ENCODE measurements around the gene CCL3.
"Not testable (repeated sequence)": the region's sequence is repeated elsewhere in the genome, so short reads cannot be mapped to it uniquely, and the experiment has no call there.

Gene CCL3

DNA sequence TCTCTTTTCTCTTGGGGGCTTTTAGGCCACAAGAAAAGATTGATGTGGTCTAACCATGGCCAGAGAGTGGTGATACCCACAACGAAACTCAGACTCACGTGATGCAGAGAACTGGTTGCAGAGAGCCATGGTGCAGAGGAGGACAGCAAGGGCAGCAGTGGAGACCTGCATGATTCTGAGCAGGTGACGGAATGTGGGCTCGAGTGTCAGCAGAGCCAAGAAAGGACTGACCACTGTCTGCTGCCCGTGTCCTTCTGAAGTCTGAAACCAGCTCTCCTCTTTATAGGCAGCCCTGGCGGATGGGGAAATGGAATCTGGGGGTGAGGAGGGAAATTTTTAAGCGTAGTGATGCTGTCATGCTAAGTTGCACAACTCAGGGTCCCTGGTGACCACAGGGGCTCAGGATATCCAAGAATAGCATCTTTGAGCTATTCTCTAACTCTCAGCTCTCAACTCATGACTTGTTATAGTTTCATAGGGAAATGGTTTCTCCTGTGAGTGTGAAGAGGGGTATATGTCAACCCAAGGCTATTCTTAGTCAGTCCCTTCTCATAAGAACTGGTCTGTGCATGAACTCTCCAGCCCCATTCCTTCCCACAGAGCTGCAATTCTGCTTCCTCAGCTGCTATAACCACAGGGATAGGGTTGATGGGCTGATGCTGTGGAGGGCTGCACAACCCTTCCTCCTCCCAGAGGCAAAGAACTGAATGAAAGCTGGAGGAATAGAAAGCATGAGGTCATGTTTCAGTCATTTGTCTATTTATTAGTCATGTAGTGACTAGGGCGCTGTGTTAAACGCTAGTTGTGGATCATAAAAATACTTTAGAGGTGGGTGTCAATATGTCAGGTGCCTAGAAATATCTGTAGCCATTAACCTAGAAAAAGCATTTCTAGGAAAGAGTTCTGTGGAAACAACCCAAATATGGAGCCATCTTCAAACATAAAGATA, at the start of gene CCL3:
CCL3 (minus strand) TSS at position 256 of the 949 bp plus-strand sequence; CDS start at position 171, 85 bp downstream.
- DNase-seq (ENCODE audit: low read depth in 2 of 2) = no peak

DNA sequence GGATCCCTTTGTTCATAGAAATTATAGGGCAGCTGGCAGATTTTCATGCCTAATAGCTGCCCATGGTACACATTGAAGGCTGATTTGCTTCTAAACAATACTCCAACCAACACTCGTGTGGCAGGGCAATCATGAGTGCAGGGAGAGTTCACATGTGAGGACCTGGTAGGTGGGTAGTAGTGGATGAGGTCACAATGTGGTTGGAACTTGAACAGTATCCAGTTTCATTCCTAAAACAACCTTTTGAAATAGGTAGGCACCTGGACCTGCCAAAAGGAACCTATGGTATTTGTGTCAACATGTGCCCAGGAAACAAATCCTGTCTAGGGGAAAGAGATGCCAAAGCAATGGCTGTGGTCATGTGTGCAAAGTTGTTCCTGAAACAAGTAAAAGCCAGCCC, 46.5 kb upstream of the CCL3 start:
- DNase-seq (ENCODE audit: low read depth in 2 of 2) = no peak

DNA sequence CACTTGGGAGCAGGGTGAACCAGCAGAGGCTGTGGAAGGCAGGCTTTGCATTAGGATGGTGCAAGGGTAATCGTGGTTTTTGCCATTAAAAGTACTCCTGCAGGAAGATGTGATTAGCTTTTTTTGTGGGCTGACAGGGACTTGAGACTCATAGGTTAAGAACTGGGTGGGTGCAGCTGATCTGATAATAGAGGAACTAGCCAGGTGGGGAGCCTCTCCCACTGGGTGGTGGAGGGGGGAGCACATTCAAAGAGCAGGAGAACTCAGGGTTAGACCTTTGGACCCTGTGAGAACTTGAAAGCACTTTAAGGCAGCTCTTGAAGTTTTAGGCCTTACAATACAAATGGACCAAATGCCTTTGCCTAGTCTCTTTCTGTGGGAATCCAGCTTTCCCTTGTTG, 46.1 kb upstream of the CCL3 start:
- no peak for DNase-seq (ENCODE audit: low read depth in 2 of 2)

DNA sequence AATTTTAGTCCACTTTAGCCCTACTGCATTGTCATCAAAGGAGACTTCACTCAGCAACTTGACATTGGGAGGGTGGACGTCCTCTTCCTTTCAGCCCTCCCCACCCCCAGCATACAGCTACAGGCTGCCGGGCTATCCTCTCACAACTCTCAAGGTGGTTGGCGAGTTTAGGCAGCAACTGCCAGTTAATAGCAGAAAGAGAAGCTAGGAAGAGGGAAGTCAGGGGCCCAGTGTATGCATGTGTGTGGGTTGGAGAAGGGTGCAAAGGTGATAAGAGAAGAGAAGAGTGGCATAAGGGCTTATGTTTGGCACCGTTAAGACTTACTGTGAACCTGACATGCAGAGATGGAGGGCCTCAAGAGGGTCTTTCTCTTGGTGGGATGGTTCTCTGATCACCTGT, 45.5 kb upstream of the CCL3 start:
- DNase-seq (ENCODE audit: low read depth in 2 of 2) = no peak

DNA sequence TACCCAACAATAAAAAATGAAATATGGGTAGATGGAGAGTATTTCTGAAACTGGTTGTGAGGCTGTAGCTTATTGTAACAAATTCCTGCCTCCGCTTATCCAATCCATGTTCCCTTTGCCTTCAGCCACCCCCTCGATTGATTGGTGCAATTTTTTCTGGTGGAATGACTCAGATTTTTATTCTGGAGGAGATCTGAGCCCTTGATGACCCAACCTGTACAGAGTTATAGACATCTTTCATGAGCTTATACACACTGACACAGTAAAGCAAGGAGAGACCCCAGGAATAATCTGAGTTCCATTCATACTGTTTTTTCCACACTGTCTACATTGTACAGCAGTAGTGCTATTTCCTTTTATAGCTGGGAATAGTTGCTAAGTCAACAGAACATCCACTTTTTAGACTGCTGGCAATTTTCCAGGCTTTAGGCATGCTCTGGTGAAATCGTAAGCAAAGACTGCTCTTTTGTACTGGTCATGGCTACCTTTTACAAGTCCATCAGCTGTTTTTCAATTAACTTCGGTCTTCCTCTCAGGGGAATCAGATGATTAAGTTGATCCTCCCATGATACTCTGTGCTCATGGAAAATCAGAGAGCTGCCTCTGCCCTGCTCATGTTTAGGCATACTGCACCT, 43.8 kb upstream of the CCL3 start:
- no peak for DNase-seq (ENCODE audit: low read depth in 2 of 2)

DNA sequence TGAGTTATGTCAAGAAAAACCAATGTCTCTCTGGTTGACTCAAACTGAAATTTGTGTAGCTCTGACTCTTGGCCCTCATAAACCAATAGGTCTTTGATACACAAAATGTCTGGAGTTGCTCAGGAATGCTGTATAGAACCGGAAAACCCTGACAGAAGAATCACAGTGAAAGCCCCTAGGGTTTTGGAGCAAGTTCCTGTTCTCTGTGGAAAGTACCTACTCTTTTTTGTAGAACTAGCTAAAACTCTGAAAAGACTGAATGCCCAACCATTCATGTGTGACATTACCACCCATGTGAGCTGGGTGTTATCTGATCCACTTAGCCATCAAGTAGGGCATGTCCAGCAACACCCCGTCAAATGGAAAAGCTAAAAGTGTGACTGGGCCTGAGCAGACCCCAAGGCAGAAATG, 42.5 kb upstream of the CCL3 start:
- no peak for DNase-seq (ENCODE audit: low read depth in 2 of 2)

DNA sequence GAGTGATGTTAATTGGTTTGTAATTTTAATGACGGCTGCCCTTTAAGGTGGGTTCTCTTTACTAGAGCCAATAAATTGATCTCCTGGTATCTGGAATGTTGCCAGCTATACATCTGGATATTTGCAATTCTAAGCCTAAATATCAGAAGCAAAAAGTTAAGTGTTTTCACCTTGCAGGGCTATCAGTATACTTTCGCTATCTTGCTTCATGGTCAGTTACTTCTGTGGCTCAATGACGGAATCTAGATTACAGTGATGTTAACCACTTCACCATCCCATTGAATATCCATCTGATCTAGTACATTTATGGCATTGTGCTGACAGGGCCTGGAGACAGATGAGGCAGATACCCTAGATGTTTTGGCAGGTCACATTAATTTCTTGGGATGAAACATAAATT, 42.0 kb upstream of the CCL3 start:
- no peak for DNase-seq (ENCODE audit: low read depth in 2 of 2)

DNA sequence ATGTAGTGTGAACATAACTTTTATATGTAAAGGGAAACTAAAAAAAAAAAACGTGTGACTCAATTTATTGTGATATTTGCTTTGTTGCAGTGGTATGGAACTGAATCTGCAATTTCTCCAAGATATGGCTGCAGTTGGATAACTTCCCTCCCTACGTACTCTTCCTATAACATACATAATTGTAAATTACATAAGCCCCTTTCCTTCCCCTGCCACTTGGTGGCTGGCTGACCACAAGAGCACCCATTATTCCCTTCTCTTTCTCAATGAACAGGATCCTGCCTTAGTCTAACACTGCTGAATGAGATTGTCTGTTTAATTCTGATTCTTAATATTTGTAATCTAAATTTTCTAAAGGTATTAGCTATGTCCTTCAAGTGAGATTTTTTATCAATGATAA, 41.5 kb upstream of the CCL3 start:
- no peak for DNase-seq (ENCODE audit: low read depth in 2 of 2)

DNA sequence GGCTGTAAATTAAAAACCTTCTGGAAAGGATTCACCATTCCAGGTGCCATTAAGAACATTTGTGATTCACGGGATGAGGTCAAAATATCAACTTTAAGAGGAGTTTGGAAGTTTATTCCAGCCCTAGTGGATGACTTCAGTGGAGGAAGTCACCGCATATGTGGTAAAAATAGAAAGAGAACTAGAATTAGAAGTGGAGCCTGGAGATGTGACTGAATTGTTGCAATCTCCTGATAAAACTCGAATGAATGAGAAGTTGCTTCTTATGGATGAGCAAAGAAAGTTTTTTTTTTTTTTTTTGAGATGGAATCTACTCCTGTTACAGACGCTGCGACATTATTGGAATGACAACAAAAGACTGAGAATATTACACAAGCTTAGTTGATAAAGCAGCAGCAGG, 40.4 kb upstream of the CCL3 start:
- no peak for DNase-seq (ENCODE audit: low read depth in 2 of 2)

DNA sequence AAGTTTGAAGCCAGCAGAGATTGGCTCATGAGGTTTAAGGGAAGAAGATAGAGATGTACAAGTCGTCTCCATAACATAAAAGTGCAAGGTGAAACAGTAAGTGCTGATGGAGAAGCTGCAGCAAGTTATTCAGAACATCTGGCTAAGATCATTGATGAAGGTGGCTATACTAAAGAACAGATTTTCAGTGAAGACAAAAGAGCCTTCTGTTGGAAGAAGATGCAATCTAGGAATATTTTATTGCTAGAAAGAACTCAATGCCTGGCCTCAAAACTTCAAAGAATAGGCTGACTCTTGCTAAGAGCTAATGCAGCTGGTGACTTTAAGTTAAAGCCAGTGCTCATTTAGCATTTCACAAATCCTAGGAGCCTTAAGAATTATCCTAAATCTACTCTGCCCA, 39.7 kb upstream of the CCL3 start:
- no peak for DNase-seq (ENCODE audit: low read depth in 2 of 2)

DNA sequence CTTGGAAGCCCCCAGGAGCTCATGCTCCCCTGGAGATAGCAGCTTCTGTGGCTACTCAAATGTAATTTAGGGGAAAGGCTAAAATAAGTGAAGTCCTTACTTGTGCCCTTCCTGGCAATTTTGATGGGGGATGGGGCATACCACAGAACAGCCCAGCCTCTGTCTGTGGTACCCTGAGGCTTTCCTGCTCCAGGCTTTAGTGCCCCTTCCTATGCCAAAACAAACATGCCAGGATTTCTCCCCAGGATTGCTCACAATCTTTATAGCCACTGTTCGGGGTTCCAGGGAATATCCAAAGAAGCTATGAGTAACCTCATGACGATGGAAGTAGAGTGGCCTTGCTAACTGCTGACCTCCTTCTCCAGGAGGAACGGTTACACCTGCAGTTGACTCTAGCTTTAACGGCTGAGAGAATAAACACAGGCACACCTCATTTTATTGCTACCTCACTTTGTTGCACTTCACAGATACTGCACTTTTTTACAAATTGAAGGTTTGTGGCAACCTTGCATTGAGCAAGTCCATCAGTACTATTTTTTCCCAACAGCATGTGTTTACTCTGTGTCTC, 38.6 kb upstream of the CCL3 start:
- DNase-seq (ENCODE audit: low read depth in 2 of 2) = no peak

DNA sequence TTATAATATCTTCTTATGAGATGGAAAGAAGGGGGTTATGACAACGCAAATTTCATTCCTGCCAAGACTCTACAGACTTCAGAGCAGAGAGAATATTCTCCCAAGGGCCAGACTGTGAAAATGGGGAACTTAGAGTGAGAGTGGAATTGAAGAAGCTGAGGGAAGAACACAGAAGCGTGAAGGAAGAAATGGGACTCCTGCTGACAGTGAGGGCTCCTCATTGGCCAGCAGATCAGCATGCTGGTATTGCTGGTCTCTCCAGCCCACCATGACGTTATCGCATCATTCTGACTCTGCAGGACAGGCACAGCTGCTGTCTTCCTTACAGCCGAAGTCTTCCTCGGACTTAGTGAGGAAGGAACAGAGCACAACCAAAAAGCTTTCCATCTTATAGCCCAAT, 38.0 kb upstream of the CCL3 start:
- no peak for DNase-seq (ENCODE audit: low read depth in 2 of 2)

DNA sequence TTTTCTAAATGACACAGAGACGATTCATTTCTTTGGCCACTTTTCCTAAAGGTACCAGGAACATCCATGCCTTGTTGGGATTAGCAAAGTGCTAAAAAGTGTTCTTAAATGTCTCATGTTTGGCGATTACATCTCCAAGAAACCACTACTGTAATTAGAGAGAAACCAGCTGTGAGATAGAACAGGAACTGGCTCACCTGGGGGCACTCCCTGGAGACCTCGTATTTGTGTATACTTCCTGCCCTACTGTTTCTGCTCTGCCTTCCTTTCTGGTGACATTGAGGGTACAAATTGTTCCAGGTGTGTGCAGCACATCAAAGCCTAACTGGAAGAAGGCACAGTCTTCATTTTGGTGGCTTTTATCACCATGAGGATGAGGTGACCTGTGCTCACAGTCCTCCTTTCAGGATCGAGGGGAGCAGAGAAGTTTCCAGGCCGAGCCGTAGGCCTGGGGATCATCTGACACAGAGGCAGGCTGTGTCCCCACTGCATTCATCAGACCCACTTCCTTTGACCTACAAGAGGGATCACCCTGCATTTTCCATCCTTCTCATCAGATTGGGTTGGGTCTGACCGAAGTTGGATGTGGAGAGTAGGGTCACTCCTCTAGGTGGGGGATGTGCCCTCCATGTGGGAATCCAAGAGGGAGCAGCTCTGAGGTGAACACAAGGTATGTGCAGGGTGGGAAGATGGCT, 37.4 kb upstream of the CCL3 start:
- DNase-seq (ENCODE audit: low read depth in 2 of 2) = no peak

DNA sequence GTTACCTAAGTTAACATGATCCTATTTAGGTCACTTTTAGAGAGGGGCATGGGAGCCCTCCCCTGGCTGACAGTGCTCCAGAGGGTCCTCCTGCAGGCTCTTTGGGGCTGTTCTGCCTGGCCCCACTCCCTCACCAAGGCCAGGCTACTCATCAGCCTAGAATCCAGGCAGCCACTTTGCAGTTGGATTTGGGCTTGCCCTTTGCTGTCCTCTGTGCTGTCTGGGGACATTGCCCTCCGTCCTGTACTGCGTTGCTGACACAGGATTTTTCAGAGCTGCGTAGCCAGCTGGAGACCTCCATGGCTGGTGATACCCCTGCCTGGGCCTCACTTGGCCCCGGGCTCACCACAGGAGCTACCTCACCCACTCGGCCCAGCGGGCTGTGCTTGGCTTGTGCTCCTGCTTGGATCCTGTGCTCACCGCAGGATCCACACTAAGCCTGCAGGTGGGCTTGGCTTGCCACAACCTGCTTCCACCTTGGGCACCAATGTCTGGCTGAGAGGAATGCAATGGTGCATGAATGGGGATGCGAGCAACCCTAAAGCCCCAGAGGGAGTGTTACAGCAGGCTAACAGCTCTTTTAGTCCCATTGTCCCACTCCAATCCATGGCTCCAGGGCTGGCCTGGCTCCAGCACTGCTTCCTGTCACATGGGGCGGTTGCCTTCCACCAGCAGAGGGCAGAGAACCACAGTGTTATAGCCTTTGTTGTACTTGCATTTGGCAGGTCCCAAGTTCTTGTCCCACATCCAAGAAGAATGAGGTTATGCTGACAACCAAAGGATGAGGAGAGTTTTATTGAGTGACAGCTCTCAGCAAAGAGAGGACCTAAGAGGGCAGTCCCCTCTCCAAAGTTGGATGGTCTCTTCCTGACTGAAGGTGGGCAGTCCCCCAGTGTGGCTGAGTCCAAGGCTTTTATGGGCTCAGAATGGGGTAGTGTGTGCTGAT, 35.2 kb upstream of the CCL3 start:
- no peak for DNase-seq (ENCODE audit: low read depth in 2 of 2)

DNA sequence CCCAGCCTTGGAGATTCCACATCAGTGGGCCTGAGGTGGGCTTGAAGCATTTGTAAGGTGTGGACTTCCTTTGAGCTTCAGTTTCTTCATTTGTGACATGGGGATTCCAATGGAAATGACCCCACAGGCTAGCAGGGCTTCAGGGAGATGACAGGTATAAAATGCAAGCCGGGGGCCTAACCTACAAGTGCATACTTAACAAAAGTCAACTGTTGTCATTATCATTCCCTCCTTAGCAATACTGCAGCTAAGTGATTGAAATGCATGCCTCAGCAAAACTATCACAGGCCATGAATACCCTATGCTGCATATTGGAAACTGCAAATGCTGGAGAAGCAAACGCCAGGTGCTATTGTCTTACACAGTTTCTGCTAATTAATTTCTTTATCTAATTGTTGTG, 33.5 kb upstream of the CCL3 start:
- DNase-seq (ENCODE audit: low read depth in 2 of 2) = no peak

DNA sequence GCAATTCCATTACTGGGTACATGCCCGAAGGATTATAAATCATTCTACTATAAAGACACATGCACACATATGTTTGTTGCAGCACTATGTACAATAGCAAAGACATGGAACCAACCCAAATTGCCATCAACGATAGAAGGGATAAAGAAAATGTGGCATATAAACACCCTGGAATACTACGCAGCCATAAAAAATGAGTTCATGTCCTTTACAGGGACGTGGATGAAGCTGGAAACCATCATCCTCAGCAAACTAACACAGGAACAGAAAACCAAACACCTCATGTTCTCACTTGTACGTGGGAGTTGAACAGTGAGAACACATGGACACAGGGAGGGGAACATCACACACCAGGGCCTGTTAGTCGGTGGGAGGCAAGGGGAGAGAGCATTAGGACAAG, 31.2 kb upstream of the CCL3 start:
- DNase-seq (ENCODE audit: low read depth in 2 of 2) = not testable (repeated sequence)

DNA sequence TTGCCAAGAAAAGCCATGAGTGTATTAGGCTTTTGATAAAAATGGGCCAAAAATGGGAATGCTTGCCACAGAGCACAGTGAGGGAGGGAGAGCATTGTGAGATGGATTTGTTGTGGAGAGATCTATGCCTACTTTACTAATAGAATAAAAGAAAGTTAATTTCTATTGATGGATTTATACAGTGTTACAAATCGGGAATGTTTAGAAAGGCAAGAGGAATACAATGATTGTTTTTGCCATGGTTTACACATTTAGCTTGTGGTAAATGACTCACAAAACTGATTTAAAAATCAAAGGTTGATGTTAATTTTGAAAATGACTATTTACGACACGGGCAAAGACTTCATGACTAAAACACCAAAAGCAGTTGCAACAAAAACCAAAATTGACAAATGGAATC, 30.3 kb upstream of the CCL3 start:
- DNase-seq (ENCODE audit: low read depth in 2 of 2) = no peak

DNA sequence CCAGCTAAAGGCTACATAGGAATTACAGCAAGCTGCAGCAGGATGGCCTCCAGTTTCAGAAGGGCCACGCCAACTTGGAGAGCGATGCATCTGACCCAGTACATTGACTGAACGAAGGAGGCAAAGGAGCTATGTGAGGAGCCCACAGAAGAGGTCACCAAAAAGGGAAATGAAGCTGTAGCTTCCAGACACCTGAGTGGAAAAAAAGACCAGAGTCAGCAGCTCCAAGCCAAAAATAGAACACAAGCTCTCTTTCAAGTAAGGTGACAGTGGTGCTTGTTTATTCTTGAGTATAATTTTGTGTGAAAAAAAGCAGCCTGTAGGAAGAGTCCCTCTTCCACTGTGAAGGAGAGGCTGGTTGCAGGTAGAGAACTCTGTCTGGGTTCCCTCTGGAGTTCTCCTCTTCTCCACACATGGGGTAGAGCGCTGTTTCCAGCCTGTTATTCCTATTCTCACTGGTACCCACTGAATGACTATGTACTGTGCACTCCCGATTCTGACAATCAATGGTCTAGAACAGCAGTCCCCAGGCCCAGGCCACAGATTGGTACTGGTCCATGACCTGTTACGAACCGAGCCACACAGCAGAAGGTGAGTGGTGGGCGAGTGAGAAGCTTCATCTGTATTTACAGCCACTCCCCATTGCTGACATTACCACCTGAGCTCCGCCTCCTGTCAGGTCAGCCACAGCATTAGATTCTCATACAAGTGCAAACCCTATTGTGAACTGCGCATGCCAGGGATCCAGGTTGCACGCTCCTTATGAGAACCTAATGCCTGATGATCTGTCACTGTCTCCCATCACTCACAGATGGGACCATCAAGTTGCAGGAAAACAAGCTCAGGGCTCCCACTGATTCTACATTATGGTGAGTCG, 28.8 kb upstream of the CCL3 start:
- no peak for DNase-seq (ENCODE audit: low read depth in 2 of 2)

DNA sequence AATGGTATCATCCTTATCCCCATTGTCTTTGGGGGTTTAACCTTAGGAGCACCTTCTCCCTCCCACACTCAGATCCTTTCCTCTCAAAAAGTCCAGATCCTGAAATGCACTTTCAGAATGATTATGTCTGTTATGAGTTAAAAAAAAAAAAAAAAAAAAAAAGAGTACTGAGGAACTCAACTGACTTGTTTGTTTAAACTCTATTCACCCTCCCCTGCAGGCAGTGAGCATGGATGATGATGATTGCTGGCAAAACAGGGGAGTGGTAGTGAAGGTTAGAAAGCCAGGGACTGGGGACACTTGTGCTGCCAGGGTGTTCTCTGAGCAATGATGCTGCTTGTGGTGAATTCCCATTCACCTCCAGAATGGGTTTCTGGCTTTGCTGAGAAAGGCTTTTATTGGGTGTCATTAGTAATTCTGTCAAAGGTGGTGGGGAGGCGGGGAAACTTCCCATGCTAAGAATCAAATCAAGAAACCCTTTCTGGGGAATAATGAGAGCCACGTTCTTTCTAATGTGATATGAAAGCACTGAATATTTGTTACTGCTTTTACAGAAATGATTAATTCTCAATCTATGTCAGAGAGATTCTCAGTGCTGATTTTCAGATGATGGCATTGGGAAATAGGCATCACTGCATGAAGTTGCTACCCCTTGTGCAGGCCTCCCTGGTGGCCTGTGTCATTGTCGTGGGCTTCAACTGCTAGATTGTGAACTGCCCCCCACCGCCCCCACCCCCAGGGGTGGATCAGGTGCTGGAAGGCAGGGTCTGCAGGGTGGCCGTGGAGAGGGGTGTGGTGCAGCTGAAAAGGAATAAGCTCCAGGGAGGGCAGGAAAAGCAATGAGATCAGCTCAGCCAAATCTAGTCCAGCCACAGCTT, 27.8 kb upstream of the CCL3 start:
- no peak for DNase-seq (ENCODE audit: low read depth in 2 of 2)
